A673 (cell line): Measurements from ENCODE around the gene FRS2.

Experiments
- EZH2 ChIP-seq: fragments of 200-600 bp; sonication (generic); IDR thresholded peaks from 2 replicates; pipeline ENCODE4 v1.6.1; 2017; ENCODE audit warnings: borderline replicate concordance, low read depth, mild to moderate bottlenecking, mixed read lengths, antibody characterized with exemption, low read length; ENCODE audit not compliant: poor library complexity, severe bottlenecking
- TF ChIP-seq, protein P1 (sequence below): fragments of 300-800, 200-600 bp; sonication (generic); conservative IDR thresholded peaks from 2 replicates; pipeline ENCODE4 v1.5.1; 2017; ENCODE audit warnings: low read depth, mild to moderate bottlenecking, antibody characterized with exemption, low read length, moderate library complexity, mixed read lengths

DNA sequence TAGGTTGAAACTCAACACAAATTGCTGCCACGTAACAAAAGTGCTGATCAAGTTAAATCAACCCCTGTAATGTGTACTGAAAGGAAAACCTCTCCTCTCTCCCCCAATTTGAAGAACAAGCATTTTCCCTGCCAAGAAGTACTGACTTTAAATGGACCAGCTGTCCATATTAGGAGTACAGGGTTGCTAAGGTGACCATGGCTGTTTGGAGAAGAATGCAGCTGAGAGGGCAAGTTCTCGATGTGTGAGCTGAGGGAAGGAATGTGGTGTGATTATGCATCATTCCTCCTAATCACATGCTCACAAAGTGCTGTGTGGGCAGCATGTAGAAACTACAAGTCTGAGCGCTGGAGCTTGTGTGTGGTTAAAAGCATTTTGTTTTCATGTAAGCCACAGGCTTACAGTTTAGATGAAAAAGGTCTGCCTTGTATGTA, 64.2 kb downstream of the FRS2 start:
- TF ChIP-seq, protein P1, sequence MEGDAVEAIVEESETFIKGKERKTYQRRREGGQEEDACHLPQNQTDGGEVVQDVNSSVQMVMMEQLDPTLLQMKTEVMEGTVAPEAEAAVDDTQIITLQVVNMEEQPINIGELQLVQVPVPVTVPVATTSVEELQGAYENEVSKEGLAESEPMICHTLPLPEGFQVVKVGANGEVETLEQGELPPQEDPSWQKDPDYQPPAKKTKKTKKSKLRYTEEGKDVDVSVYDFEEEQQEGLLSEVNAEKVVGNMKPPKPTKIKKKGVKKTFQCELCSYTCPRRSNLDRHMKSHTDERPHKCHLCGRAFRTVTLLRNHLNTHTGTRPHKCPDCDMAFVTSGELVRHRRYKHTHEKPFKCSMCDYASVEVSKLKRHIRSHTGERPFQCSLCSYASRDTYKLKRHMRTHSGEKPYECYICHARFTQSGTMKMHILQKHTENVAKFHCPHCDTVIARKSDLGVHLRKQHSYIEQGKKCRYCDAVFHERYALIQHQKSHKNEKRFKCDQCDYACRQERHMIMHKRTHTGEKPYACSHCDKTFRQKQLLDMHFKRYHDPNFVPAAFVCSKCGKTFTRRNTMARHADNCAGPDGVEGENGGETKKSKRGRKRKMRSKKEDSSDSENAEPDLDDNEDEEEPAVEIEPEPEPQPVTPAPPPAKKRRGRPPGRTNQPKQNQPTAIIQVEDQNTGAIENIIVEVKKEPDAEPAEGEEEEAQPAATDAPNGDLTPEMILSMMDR, result no peak
- no peak for TF ChIP-seq EZH2
